Activated CD4-positive, alpha-beta memory T cell treated with anti-CD3 and anti-CD28 coated beads, Interleukin-2, amount 10 ng/mL, durations not matched to agents 7 days and 5 days (primary cell): ENCODE results near the gene TPO. TPM values are rescaled to one million over a fixed set of nuclear protein-coding genes. Genes with fewer than 3 reads are reported as not detected.
"Not testable (repeated sequence)": the region's sequence is repeated elsewhere in the genome, so short reads cannot be mapped to it uniquely, and the experiment has no call there.

Experiments
- CTCF ChIA-PET: fragments of 350-600 bp; sonication (Branson Sonifier 250); formaldehyde crosslinking; loops from one replicate; lab custom pipeline; 2021; ENCODE audit warnings: antibody characterized with exemption, inconsistent platforms; lab: Charles Lee
- POLR2A ChIA-PET: fragments of 350-600 bp; sonication (Branson Sonifier 250); formaldehyde crosslinking; loops from one replicate; lab custom pipeline; 2021; ENCODE audit warnings: antibody characterized with exemption; lab: Charles Lee
- DNase-seq: peaks from one replicate; pipeline ENCODE4 v3.0.0-alpha.2; 2020
- H3K27ac Mint-ChIP-seq: one replicate; pipeline ENCODE4 v1.8.0; 2021; ENCODE audit warnings: mild to moderate bottlenecking, mixed read lengths
- H3K27me3 Mint-ChIP-seq: one replicate; pipeline ENCODE4 v1.8.0; 2021; ENCODE audit warnings: mixed read lengths
- H3K36me3 Mint-ChIP-seq: one replicate; pipeline ENCODE4 v1.8.0; 2021; ENCODE audit warnings: low read depth, mixed read lengths
- H3K4me1 Mint-ChIP-seq: one replicate; pipeline ENCODE4 v1.8.0; 2021; ENCODE audit warnings: mixed read lengths
- H3K4me3 Mint-ChIP-seq: one replicate; pipeline ENCODE4 v1.8.0; 2021; ENCODE audit warnings: mild to moderate bottlenecking, mixed read lengths
- H3K9me3 Mint-ChIP-seq: one replicate; pipeline ENCODE4 v1.8.0; 2021; ENCODE audit warnings: mixed read lengths
- total RNA-seq, 2 experiments: library from RNA; stranded (reverse); gene quantifications; one replicate each; pipeline ENCODE4 v1.2.3, GENCODE V29; 2021

Gene TPO
- total RNA-seq: under 1 TPM in 1 of 2 experiments, not detected in 1; 0.73 TPM

DNA sequence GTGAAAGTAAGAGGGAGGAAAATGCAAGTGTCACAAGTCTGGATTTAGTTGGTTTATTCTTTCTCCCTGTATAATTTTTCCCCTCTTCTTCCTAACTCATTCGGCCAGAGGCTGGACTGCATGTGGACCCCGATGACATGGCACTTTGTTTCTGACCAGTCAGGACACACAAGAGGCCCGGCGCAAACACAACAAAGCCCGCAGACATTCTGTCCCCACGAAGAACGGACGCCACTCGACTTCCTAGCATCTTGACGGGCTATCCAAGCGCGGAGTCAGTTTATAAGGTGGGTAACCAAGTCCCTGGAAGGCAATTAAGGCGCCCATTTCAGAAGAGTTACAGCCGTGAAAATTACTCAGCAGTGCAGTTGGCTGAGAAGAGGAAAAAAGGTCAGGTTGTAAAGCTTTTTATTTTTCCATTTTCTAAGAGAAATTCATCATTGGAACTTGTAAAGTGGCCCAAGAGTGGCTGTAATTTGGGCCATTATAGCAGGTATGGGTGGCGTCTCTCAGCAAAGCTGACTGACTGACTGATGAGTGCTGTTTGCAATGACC, at the start of gene TPO:
Gene TPO (plus strand): TSS at position 308 of the 555 bp plus-strand sequence. CDS start 946 bp downstream, outside the sequence.
- ChIA-PET POLR2A (no interaction called here), CTCF (no interaction called here)
- Mint-ChIP-seq H3K36me3 (no peaks in the 10 kb centered on the region), H3K4me3 (no peak within 1 kb of the TSS), H3K27ac (no peak within 1 kb of the TSS), H3K9me3 (no peaks in the 10 kb centered on the region), H3K27me3 (no peaks in the 10 kb centered on the region), H3K4me1 (no peaks in the 10 kb centered on the region)
- no peak for DNase-seq

DNA sequence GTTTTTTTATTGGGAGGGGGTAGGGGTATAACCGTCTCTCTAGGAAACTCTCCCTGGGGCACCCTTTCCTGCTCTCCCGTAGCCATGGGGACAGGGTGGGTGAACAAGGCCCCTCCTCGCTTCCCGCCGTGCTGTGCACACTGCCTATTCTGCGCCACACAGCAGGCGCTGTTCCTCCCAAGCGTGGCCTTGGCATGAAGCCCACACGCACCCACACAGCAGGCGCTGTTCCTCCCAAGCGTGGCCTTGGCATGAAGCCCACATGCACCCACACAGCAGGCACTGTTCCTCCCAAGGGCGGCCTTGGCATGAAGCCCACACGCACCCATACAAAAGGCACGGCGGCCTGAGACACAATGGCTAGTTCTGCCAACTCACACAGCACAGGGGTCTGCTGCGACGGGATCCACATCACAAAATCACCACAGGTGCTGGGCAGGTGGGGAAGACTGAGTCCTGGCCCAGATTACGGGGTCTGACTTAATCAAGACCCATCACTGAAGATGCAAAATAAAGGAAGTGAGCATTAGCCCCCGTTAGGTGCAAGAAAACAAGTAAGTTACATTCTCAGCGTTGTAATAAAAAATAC, 46.6 kb upstream of the TPO start:
- Mint-ChIP-seq H3K4me3 (no peak overlapping the region), H3K27me3 (no peaks in the 10 kb centered on the region), H3K9me3 (peaks cover 5% of the 10 kb centered on the region), H3K4me1 (no peaks in the 10 kb centered on the region), H3K27ac (no peak overlapping the region), H3K36me3 (no peaks in the 10 kb centered on the region)
- no peak for DNase-seq
- CTCF ChIA-PET: no interaction called here
- POLR2A ChIA-PET: no interaction called here

DNA sequence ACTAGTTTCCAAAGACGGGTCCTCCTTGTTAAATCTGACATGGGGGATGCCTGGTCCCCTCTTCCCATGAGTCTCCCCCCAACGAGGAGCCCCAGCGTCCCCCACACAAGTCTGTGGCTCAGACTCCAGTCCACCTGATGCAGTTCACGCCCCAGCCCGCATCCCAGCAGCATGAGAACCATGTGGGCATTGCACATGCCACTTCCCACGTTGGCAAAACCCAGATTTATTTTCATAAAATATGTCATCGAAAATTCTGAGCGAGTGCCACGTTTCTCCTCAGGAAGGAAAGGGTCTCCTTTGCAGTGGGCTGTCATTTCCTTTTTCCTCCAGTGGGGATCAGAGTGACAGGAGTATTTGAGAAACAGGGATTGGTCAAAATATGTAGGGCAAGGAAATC, 45.7 kb upstream of the TPO start:
- POLR2A ChIA-PET: no interaction called here
- H3K9me3 Mint-ChIP-seq: peaks cover 5% of the 10 kb centered on the region
- CTCF ChIA-PET: no interaction called here

DNA sequence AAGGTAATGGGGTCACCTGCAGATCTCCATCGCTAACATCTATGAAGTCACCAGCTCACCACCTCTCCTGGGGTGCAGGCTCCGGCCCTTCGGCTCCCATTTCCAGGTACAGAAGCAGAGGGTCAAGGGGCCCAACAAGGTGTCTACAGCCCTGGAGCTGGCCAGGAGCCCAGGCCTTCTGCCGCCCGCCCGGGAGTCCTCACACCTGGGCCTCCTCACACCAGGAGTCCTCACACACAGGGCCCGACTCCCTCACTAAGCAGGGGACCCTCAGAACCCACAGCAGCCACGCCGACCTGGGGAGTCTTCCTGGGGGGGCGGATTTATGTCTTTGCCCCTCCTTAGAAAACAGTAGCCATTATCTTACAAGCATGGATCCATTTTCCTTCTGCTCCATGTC, 43.4 kb upstream of the TPO start:
- Mint-ChIP-seq H3K27me3 (no peaks in the 10 kb centered on the region), H3K9me3 (no peaks in the 10 kb centered on the region), H3K36me3 (no peaks in the 10 kb centered on the region), H3K4me3 (no peak overlapping the region), H3K4me1 (no peaks in the 10 kb centered on the region), H3K27ac (no peak overlapping the region)
- no peak for DNase-seq
- ChIA-PET POLR2A (no interaction called here), CTCF (no interaction called here)

More for the DNA sequence above, 45.7 kb upstream of the TPO start:
- Mint-ChIP-seq H3K4me3 (no peak overlapping the region), H3K36me3 (no peaks in the 10 kb centered on the region), H3K27me3 (no peaks in the 10 kb centered on the region), H3K4me1 (no peaks in the 10 kb centered on the region), H3K27ac (no peak overlapping the region)
- no peak for DNase-seq

DNA sequence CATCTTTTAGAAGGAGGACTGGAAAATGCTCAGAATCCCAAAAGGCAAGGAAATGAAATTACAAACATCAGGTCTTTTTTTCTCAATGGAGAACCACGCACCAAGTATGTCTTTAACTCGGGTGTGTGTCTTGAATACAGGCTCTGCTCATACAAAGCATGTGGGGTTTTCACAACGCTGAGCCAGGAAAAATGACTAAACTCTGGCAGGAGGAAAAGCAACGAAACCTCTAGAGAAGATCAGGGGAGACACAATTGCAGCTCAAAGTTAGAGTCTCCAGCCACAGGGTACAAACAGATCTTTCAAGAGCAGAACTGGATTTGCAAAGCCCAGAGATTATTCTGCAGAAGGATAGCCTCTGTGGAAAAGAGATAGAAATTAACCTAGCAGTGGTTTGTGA, 42.8 kb upstream of the TPO start:
- ChIA-PET POLR2A (no interaction called here), CTCF (no interaction called here)
- H3K4me3 Mint-ChIP-seq: no peak overlapping the region
- DNase-seq: no peak
- H3K9me3 Mint-ChIP-seq: no peaks in the 10 kb centered on the region
- H3K36me3 Mint-ChIP-seq: no peaks in the 10 kb centered on the region
- H3K27me3 Mint-ChIP-seq: no peaks in the 10 kb centered on the region
- no peak overlapping the region for H3K27ac Mint-ChIP-seq
- no peaks in the 10 kb centered on the region for H3K4me1 Mint-ChIP-seq

DNA sequence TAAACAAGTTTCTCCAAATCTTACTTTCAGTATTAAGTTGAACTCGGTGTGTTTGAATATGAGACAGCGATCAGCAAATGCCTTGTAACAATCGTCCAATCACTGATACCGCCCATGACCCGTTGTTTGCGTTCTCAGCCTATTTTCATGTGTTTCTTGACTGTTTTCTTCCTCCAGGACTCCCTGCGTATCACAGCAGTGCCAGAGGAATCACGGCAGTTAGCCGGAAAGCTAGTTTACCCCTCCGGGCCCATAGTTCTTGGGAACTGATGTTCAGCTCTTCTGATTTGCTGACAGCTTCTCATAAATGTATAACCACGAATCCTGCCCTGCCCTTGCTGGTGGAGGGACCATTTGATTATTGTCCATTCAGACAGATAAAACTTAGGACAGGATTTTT, 42.2 kb upstream of the TPO start:
- no peaks in the 10 kb centered on the region for H3K27me3 Mint-ChIP-seq
- no peaks in the 10 kb centered on the region for H3K36me3 Mint-ChIP-seq
- H3K27ac Mint-ChIP-seq: no peak overlapping the region
- DNase-seq: no peak
- H3K4me3 Mint-ChIP-seq: no peak overlapping the region
- no peaks in the 10 kb centered on the region for H3K4me1 Mint-ChIP-seq
- CTCF ChIA-PET: no interaction called here
- H3K9me3 Mint-ChIP-seq: no peaks in the 10 kb centered on the region
- POLR2A ChIA-PET: no interaction called here

DNA sequence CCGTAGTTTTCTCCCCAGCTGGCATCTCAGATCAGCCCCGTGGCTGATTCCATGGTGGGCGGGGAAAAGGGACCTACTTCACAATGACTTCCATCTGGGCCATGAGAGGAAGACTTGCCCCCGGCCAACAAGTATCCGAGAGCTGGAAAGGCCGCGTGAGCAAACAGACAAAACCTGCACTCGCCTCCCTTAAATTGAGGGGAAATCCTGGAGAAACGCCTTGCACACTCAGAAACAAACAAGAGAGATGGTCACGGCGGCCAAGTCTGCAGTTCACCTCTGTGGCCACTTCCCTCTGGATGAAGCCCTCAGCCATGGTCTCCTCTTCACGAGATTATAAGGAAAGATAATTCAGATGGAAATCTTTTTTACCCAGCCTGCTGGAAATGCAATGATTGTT, 39.4 kb upstream of the TPO start:
- no peak overlapping the region for H3K4me3 Mint-ChIP-seq
- ChIA-PET POLR2A (no interaction called here), CTCF (no interaction called here)
- H3K27ac Mint-ChIP-seq: no peak overlapping the region
- H3K27me3 Mint-ChIP-seq: no peaks in the 10 kb centered on the region
- H3K4me1 Mint-ChIP-seq: no peaks in the 10 kb centered on the region
- no peak for DNase-seq
- no peaks in the 10 kb centered on the region for H3K9me3 Mint-ChIP-seq
- H3K36me3 Mint-ChIP-seq: no peaks in the 10 kb centered on the region

DNA sequence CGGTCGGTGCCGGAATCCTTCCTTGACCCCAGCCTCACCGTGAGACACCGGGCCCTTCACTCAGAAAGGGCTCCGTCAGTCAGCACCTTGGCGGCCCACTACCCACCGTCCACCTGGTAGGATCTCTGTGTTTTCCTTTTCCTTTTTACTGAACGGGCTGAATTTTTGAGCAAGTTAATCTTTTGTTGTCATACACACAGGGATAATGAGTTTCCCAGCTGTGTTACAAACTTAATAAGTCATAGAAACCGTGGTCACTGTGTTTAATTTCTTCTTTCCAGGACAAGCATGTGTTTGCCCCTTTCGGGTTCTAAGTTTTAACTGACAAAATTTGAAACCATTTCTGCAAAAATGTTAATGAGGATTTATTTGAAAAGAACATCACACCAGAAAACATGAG, 39.0 kb upstream of the TPO start:
- POLR2A ChIA-PET: no interaction called here
- Mint-ChIP-seq H3K36me3 (no peaks in the 10 kb centered on the region), H3K4me3 (no peak overlapping the region), H3K4me1 (no peaks in the 10 kb centered on the region), H3K27me3 (no peaks in the 10 kb centered on the region), H3K27ac (no peak overlapping the region), H3K9me3 (no peaks in the 10 kb centered on the region)
- CTCF ChIA-PET: no interaction called here
- no peak for DNase-seq

DNA sequence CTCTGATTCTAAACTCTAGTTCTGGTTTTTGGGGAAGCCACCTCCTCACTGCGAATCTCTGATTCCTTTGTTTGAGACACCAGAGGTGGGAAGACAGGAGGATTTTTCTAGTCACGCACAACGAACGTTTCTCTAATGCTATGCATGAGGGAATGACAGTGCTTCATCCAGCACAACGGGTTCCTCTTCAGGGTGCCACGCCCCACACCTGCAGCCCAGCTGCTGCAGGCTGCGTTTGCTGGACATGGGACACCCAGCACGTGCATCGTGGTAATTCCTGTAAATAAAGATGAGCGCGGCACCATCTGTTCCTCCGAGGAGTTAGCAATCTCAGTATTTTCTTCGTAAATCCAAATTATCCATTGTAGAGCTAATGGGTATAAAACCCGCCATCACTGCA, 37.5 kb upstream of the TPO start:
- Mint-ChIP-seq H3K4me3 (no peak overlapping the region), H3K27me3 (no peaks in the 10 kb centered on the region), H3K27ac (no peak overlapping the region), H3K36me3 (no peaks in the 10 kb centered on the region), H3K9me3 (no peaks in the 10 kb centered on the region), H3K4me1 (no peaks in the 10 kb centered on the region)
- no peak for DNase-seq
- CTCF ChIA-PET: no interaction called here
- POLR2A ChIA-PET: no interaction called here

DNA sequence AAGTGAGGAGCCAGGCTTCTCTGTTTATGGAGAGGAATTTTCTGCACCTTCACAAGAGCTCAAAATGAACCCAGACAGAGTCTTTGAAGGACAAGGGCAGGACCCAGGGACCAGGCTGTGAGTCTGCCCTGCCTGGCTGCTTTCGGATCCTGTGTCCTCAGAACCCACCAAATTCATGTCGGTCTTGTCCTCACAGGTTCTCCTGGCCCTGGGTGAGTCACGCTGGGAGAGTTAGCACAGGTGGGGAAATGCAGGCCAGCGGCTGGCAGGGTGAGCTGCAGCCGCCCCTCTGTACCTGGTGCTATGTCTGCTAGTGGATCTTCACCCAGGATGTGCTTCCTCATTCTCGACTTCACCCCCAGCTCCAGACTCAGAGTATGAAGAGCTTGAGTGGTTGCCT, 35.8 kb upstream of the TPO start:
- H3K27ac Mint-ChIP-seq: no peak overlapping the region
- no peak overlapping the region for H3K4me3 Mint-ChIP-seq

DNA sequence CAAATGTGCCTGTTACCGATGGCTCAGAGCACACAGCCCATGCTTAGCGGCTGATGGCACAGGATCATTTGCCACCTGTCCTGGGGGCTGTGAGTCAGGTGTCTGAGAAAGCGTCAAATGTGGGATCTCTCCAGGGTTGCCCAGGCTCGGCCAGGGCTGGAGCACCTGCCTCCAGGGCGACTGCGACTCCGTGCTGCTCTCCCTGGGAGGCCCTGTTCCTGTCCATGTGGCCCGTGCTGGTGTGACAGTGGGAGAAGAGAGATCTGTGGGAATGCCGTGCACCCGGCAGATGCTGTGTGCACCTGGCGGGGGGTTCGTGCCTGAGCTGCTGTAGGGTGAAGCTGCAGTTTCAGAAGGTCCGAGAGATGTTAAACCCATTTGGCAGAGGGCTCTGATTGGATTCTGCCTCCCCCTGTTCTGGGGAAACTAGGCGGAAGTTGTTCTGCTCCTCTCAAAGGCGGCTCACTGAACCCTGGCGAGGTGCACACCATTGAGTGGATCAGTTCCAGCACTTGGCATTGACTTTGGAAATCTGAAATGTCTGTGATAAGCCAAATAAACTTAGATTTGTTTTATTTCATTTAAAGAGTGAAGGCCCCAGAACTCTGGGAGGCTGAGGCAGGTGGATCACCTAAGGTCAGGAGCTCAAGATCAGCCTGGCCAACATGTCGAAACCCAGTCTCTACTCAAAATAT, 34.7 kb upstream of the TPO start:
- DNase-seq: no peak
- Mint-ChIP-seq H3K27me3 (no peaks in the 10 kb centered on the region), H3K4me1 (no peaks in the 10 kb centered on the region), H3K9me3 (no peaks in the 10 kb centered on the region), H3K36me3 (no peaks in the 10 kb centered on the region), H3K4me3 (no peak overlapping the region), H3K27ac (no peak overlapping the region)
- CTCF ChIA-PET: no interaction called here
- POLR2A ChIA-PET: no interaction called here

More for the DNA sequence above, 35.8 kb upstream of the TPO start:
- no peaks in the 10 kb centered on the region for H3K9me3 Mint-ChIP-seq
- H3K36me3 Mint-ChIP-seq: no peaks in the 10 kb centered on the region
- ChIA-PET POLR2A (no interaction called here), CTCF (interaction anchor here (0.6 kb wide), 1 partner anchor 23 kb away, joined by 6 read pairs; no protein-coding TSS in a partner anchor)
- DNase-seq: no peak
- no peaks in the 10 kb centered on the region for H3K4me1 Mint-ChIP-seq
- H3K27me3 Mint-ChIP-seq: no peaks in the 10 kb centered on the region

DNA sequence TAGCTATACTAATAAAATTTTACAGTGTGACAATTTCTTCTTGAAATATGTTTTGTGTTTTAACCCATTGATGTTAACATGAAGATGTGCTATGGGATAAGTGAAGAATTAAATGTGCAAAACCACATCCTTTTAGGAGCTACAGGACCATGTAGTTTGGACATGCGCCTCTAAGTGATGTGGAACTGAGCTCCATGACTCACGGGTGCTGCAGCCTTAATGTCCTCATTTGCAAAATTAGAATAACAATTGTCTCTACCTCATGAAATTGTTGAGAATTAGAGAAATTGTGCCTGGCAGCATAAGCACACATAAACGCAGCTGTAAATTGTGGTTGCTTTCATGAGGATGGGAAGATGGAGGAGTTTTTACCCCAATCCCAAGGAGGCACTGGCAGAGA, 31.6 kb upstream of the TPO start:
- H3K4me1 Mint-ChIP-seq: no peaks in the 10 kb centered on the region
- H3K27ac Mint-ChIP-seq: no peak overlapping the region
- H3K27me3 Mint-ChIP-seq: no peaks in the 10 kb centered on the region
- DNase-seq: no peak
- ChIA-PET POLR2A (no interaction called here), CTCF (no interaction called here)
- no peaks in the 10 kb centered on the region for H3K9me3 Mint-ChIP-seq
- H3K4me3 Mint-ChIP-seq: no peak overlapping the region
- H3K36me3 Mint-ChIP-seq: no peaks in the 10 kb centered on the region

DNA sequence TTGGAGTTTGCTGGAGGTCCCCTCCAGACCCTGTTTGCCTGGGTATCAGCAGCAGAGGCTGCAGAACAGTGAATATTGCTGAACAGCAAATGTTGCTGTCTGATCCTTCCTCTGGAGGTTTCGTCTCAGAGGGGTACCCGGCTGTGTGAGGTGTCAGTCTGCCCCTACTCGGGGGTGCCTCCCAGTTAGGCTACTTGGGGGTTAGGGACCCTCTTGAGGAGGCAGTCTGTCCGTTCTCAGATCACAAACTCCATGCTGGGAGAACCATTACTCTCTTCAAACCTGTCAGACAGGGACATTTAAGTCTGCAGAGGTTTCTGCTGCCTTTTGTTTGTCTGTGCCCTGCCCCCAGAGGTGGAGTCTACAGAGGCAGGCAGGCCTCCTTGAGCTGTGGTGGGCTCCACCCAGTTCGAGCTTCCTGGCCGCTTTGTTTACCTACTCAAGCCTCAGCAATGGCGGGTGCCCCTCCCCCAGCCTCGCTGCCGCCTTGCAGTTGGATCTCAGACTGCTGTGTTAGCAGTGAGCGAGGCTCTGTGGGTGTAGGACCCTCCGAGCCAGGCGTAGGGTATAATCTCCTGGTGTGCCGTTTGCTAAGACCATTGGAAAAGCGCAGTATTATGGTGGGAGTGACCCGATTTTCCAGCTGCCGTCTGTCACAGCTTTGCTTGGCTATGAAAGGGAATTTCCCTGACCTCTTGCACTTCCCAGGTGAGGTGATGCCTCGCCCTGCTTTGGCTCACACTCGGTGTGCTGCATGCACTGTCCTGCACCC, 25.1 kb upstream of the TPO start:
- CTCF ChIA-PET, H3K4me1 Mint-ChIP-seq, DNase-seq, POLR2A ChIA-PET, H3K4me3 Mint-ChIP-seq, H3K27ac Mint-ChIP-seq, H3K36me3 Mint-ChIP-seq, H3K9me3 Mint-ChIP-seq, H3K27me3 Mint-ChIP-seq: not testable (repeated sequence)
